K562 (cell line): ENCODE data around the gene GNAT2. TPM values are rescaled to one million over a fixed set of nuclear protein-coding genes. Genes with fewer than 3 reads are reported as not detected.

Source experiments
- ATAC-seq: fragments of 200-7000 bp; cut with Tn5 transposase; 3 replicates; pipeline ENCODE4 v1.9.1; 2020; ENCODE audit warnings: moderate library complexity
- BruUV-seq: library from RNA; stranded (reverse); fragments of 400-500 nt; replicated peaks from 2 replicates; lab custom pipeline; 2021; lab: Mats Ljungman, UMichigan
- CTCF ChIA-PET: fragments of 300-600 bp; formaldehyde crosslinking; extraction: SDS; loops from one replicate; lab custom pipeline; 2021; ENCODE audit warnings: low intra/inter-chr PET ratio; lab: Yijun Ruan, JAX
- POLR2A ChIA-PET: fragments of 300-600, 350-650 bp; sonication (Branson Sonifier 250); formaldehyde crosslinking; extraction: SDS; loops from one replicate; lab custom pipeline; 2021; ENCODE audit warnings: antibody characterized with exemption, inconsistent platforms; lab: Yijun Ruan, JAX
- DNase-seq, 4 experiments: peaks; one replicate each; pipeline versions ENCODE4 v3.0.0 to v3.0.0-alpha.2; 2011 to 2018; ENCODE audit warnings: low spot score in 3 of 4, mixed read lengths in 3 of 4; ENCODE audit errors: extremely low read depth in 1 of 4
- FAIRE-seq: peaks from 2 replicates; lab custom pipeline; 2011; peaks lifted over from hg19 to GRCh38; lab: Jason Lieb, UNC
- H2AFZ ChIP-seq: 2 replicates; pipeline ENCODE4 v1.6.0; 2011; ENCODE audit warnings: low read depth, low read length, control low read depth, inconsistent platforms
- H3K27ac ChIP-seq: fragments of 200-600 bp; 3 replicates; pipeline ENCODE4 v1.8.0; 2011; ENCODE audit warnings: low read depth, mild to moderate bottlenecking, control low read depth, inconsistent platforms, low read length, moderate library complexity, mixed read lengths; ENCODE audit errors: extremely low read depth
- H3K27me3 ChIP-seq, 2 experiments: fragments of 300-600 bp in 1 of 2; 2 replicates in 1 of 2; 3 replicates in 1 of 2; pipeline versions ENCODE4 v1.6.0 to v1.8.0; 2011; ENCODE audit warnings: inconsistent platforms in 2 of 2, low read length in 2 of 2, mild to moderate bottlenecking in 1 of 2, mixed read lengths in 1 of 2, moderate library complexity in 1 of 2; ENCODE audit not compliant: control insufficient read depth in 2 of 2, insufficient read depth in 2 of 2
- H3K36me3 ChIP-seq: fragments of 300-600 bp; 3 replicates; pipeline ENCODE4 v1.8.0; 2011; ENCODE audit warnings: mild to moderate bottlenecking, low read length, inconsistent platforms; ENCODE audit not compliant: control insufficient read depth, insufficient read depth
- H3K4me1 ChIP-seq, 2 experiments: fragments of 200-600 bp in 1 of 2; replicated peaks in 1 of 2; 2 replicates in 1 of 2; 3 replicates in 1 of 2; pipeline versions ENCODE4 v1.5.1 to v1.8.0; 2011; ENCODE audit warnings: inconsistent platforms in 2 of 2, low read length in 2 of 2, mild to moderate bottlenecking in 1 of 2, mixed read lengths in 1 of 2, moderate library complexity in 1 of 2; ENCODE audit not compliant: control insufficient read depth in 2 of 2, insufficient read depth in 2 of 2
- H3K4me2 ChIP-seq: 2 replicates; pipeline ENCODE4 v1.6.1; 2011; ENCODE audit warnings: low read length, control low read depth, inconsistent platforms, mixed read lengths; ENCODE audit not compliant: insufficient read depth
- H3K4me3 ChIP-seq: fragments of 200-600 bp; sonication (generic), shearing (Covaris generic); 2 replicates; pipeline ENCODE4 v1.5.1; 2016; ENCODE audit warnings: control low read depth, inconsistent platforms
- H3K79me2 ChIP-seq: fragments of 200-600 bp; 3 replicates; pipeline ENCODE4 v1.8.0; 2011; ENCODE audit warnings: low read length, inconsistent platforms; ENCODE audit not compliant: control insufficient read depth, insufficient read depth
- H3K9ac ChIP-seq, 2 experiments: 2 replicates each; pipeline versions ENCODE4 v1.6.0 to v1.6.1; 2011; ENCODE audit warnings: low read depth in 2 of 2, low read length in 2 of 2, control low read depth in 1 of 2, inconsistent platforms in 1 of 2, mild to moderate bottlenecking in 1 of 2, mixed read lengths in 1 of 2; ENCODE audit not compliant: insufficient read depth in 1 of 2
- H3K9me1 ChIP-seq: one replicate; pipeline ENCODE4 v1.6.0; 2011; ENCODE audit warnings: inconsistent platforms, mild to moderate bottlenecking, low read length, moderate library complexity; ENCODE audit not compliant: control insufficient read depth, insufficient read depth
- H3K9me3 ChIP-seq: replicated peaks from 2 replicates; pipeline ENCODE4 v1.5.1; 2011; ENCODE audit warnings: low read depth, low read length, inconsistent platforms; ENCODE audit not compliant: control insufficient read depth, insufficient read depth
- H4K20me1 ChIP-seq: replicated peaks from 2 replicates; pipeline ENCODE4 v1.6.1; 2011; ENCODE audit warnings: low read length, inconsistent platforms, mixed read lengths; ENCODE audit not compliant: control insufficient read depth, insufficient read depth
- BACH1 ChIP-seq: fragments of 200-800 bp; sonication (Bioruptor generic); IDR thresholded peaks from 2 replicates; pipeline ENCODE4 v1.6.1; 2016; ENCODE audit warnings: missing genetic modification characterization, missing compliant biosample characterization
- FIP1L1 ChIP-seq: fragments of 200-400 bp; formaldehyde crosslinking; IDR thresholded peaks from 2 replicates; pipeline ENCODE4 v1.6.1; 2018; ENCODE audit warnings: mild to moderate bottlenecking, low read depth, low read length; ENCODE audit not compliant: poor library complexity, severe bottlenecking
- HDAC3 ChIP-seq: fragments of 450-650 bp; IDR thresholded peaks from 2 replicates; pipeline ENCODE4 v1.6.1; 2018; ENCODE audit warnings: borderline replicate concordance, mild to moderate bottlenecking, moderate library complexity; ENCODE audit not compliant: partially characterized antibody
- HINFP ChIP-seq: fragments of 450-650 bp; conservative IDR thresholded peaks from 2 replicates; pipeline ENCODE4 v1.6.1; 2016; ENCODE audit warnings: missing genetic modification characterization, low read depth, mild to moderate bottlenecking, control low read depth, missing compliant biosample characterization
- MAZ ChIP-seq, 2 experiments: fragments of 450-650 bp in 1 of 2; sonication (generic) in 1 of 2; formaldehyde crosslinking; IDR thresholded peaks in 1 of 2; conservative IDR thresholded peaks in 1 of 2; 2 replicates each; pipeline versions ENCODE4 v1.4.0 to v1.5.0; 2020; ENCODE audit warnings: mild to moderate bottlenecking in 1 of 2, missing genetic modification reagents in 1 of 2
- SMAD4 ChIP-seq: fragments of 250-450 bp; sonication (Bioruptor Pico); conservative IDR thresholded peaks from 2 replicates; pipeline ENCODE4 v1.8.0; 2021; ENCODE audit warnings: inconsistent platforms, mild to moderate bottlenecking, moderate library complexity
- SP1 ChIP-seq: sonication (generic); formaldehyde crosslinking; IDR thresholded peaks from 2 replicates; pipeline ENCODE4 v1.8.1; 2022; ENCODE audit warnings: mild to moderate bottlenecking, missing genetic modification reagents
- SRSF3 ChIP-seq: fragments of 200-400 bp; formaldehyde crosslinking; IDR thresholded peaks from 2 replicates; pipeline ENCODE4 v1.6.1; 2016; ENCODE audit warnings: mild to moderate bottlenecking, low read length, moderate library complexity; ENCODE audit not compliant: insufficient read depth
- XRCC5 ChIP-seq: fragments of 200-400 bp; formaldehyde crosslinking; IDR thresholded peaks from 2 replicates; pipeline ENCODE4 v1.6.1; 2017; ENCODE audit warnings: low read depth, mild to moderate bottlenecking, low read length
- ZKSCAN3 ChIP-seq: fragments of 250-450 bp; sonication (Bioruptor Pico); IDR thresholded peaks from 2 replicates; pipeline ENCODE4 v1.4.0; 2020
- WGBS: fragments of 100-300 bp; shearing (Covaris generic); methylation state at CpG from one replicate; pipeline ENCODE4 v1.1.6; 2016; ENCODE audit warnings: low coverage, mixed read lengths; ENCODE audit not compliant: insufficient coverage; ENCODE audit errors: missing lambda C conversion rate; 5-methylcytosine and 5-hydroxymethylcytosine counted together
- in situ Hi-C: fragments of 300-500 bp; cut with MboI; formaldehyde crosslinking; loops from 4 replicates; pipeline ENCODE4 v1.15.0; 2018; ENCODE audit warnings: inconsistent platforms, mixed read lengths
- intact Hi-C: fragments of 100-400 bp; cut with micrococcal nuclease; formaldehyde crosslinking; loops from 2 replicates; pipeline ENCODE4 v1.14.2; 2022
- polyA plus RNA-seq, 8 experiments: library from polyadenylated mRNA; depleted of rRNA in 4 of 8; stranded (reverse) in 5 of 8; unstranded in 3 of 8; fragments of >200 nt; fragmentation: Nextera tagmentation in 2 of 8; fragmentation: Illumina TruSeq in 1 of 8; extraction: Ambion mirVana in 2 of 8; extraction: Trizol in 1 of 8; gene quantifications; 2 replicates each; pipeline versions ENCODE4 v1.2.1 to v1.2.3, GENCODE V29; 2011 to 2014; ENCODE audit warnings: inconsistent platforms in 1 of 8, missing spikeins in 1 of 8
- total RNA-seq, 7 experiments: library from RNA; depleted of rRNA in 6 of 7; stranded (reverse); fragments of >200 nt in 6 of 7; fragmentation: Illumina TruSeq in 2 of 7; extraction: Trizol in 2 of 7; gene quantifications; 2 replicates each; pipeline versions ENCODE4 v1.2.1 to v1.2.3, GENCODE V29; 2011 to 2021; ENCODE audit warnings: low replicate concordance in 1 of 7
- TF ChIP-seq, protein P1 (sequence below): IDR thresholded peaks from 3 replicates; pipeline ENCODE4 v1.6.1; 2011; ENCODE audit warnings: borderline replicate concordance, mild to moderate bottlenecking; ENCODE audit not compliant: insufficient read length, insufficient read depth
- TF ChIP-seq, protein P2 (sequence below): fragments of 450-650 bp; IDR thresholded peaks from 2 replicates; pipeline ENCODE4 v1.7.1; 2018; ENCODE audit warnings: mild to moderate bottlenecking, low read depth; ENCODE audit not compliant: partially characterized antibody

The GNAT2 gene
- total and polyA plus RNA-seq, 9 of the 15 experiments (the other 6 are each of a cell fraction or from before 2014, with no cell fraction given), result 0.06 to 0.52 (median 0.24) TPM; not detected in 1

DNA sequence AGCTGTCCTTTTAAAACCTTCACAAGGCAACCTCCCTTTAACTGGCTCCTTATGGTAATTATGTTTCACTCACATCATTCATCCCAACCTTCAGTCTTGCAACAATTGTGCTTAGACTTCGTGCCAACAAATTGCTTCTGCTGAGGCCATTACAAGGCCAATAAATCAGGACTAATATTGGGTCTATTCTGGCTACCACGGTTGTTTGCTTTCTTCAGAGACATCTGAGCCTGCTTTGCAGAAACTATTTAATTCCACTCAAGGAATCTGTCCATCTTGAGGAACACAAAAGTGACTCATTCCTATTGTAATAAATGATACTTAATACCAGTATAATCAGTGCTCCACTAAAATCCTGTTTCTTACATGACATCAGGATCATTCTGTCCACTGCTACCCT, 33.9 kb upstream of the GNAT2 start:
- POLR2A ChIA-PET, result interaction anchor here (0.5 to 1.8 kb wide), 3 partner anchors 14 to 710 kb away, joined by 3 to 4 read pairs (median 4); no protein-coding TSS in a partner anchor
- no peak overlapping the region for H3K9ac ChIP-seq
- H3K79me2 ChIP-seq, result 0 out of 3 replicates have a peak, but pooled peaks cover 2% of the 10 kb centered on the region
- WGBS, result 12% methylated on average over 2 of the region's 2 CpGs
- CTCF ChIA-PET, result no interaction called here
- no peaks in the 10 kb centered on the region for H3K9me1 ChIP-seq
- no peak overlapping the region for H3K4me2 ChIP-seq
- no TSS peak for BruUV-seq
- H3K9me3 ChIP-seq, result no peaks in the 10 kb centered on the region
- H3K36me3 ChIP-seq, result peaks cover 3% of the 10 kb centered on the region; the same call in 1 of the 3 replicates
- intact Hi-C loops (no loop called here), in situ Hi-C loops (no loop called here)
- FAIRE-seq (no peak), ATAC-seq (no peak), DNase-seq (no peak)
- no peak overlapping the region for H2AFZ ChIP-seq
- H3K4me1 ChIP-seq, result peaks cover 0 to 20% of the 10 kb centered on the region in 2 experiments; a peak in 3 of 5 replicates
- 0 out of 5 replicates have a peak, but pooled peaks cover 0 to 2% of the 10 kb centered on the region in 2 experiments for H3K27me3 ChIP-seq
- no peak overlapping the region for H3K4me3 ChIP-seq
- no peak for TF ChIP-seq SP1 (CRISPR knock-in tag)
- TF ChIP-seq HDAC3, result no peak
- TF ChIP-seq, protein P1, sequence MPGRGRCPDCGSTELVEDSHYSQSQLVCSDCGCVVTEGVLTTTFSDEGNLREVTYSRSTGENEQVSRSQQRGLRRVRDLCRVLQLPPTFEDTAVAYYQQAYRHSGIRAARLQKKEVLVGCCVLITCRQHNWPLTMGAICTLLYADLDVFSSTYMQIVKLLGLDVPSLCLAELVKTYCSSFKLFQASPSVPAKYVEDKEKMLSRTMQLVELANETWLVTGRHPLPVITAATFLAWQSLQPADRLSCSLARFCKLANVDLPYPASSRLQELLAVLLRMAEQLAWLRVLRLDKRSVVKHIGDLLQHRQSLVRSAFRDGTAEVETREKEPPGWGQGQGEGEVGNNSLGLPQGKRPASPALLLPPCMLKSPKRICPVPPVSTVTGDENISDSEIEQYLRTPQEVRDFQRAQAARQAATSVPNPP, result no peak
- TF ChIP-seq XRCC5, result no peak
- no peak for TF ChIP-seq SRSF3
- no peak for TF ChIP-seq SMAD4 (CRISPR knock-in tag)
- TF ChIP-seq BACH1 (tag), result no peak
- TF ChIP-seq ZKSCAN3 (CRISPR knock-in tag), result no peak
- no peak for TF ChIP-seq FIP1L1
- TF ChIP-seq, protein P2, sequence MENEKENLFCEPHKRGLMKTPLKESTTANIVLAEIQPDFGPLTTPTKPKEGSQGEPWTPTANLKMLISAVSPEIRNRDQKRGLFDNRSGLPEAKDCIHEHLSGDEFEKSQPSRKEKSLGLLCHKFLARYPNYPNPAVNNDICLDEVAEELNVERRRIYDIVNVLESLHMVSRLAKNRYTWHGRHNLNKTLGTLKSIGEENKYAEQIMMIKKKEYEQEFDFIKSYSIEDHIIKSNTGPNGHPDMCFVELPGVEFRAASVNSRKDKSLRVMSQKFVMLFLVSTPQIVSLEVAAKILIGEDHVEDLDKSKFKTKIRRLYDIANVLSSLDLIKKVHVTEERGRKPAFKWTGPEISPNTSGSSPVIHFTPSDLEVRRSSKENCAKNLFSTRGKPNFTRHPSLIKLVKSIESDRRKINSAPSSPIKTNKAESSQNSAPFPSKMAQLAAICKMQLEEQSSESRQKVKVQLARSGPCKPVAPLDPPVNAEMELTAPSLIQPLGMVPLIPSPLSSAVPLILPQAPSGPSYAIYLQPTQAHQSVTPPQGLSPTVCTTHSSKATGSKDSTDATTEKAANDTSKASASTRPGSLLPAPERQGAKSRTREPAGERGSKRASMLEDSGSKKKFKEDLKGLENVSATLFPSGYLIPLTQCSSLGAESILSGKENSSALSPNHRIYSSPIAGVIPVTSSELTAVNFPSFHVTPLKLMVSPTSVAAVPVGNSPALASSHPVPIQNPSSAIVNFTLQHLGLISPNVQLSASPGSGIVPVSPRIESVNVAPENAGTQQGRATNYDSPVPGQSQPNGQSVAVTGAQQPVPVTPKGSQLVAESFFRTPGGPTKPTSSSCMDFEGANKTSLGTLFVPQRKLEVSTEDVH, result no peak
- no peak for TF ChIP-seq HINFP
- no peak for TF ChIP-seq MAZ (CRISPR knock-in tag; conservative IDR thresholded peaks at IDR 0.05 in 1 of 2, IDR thresholded peaks at IDR 0.05 in 1 of 2)
- TF ChIP-seq, all 486 proteins: peak for 0
- H4K20me1 ChIP-seq, result no peaks in the 10 kb centered on the region
- H3K27ac ChIP-seq, result no peak overlapping the region
